Vagina (tissue), 2 donors: ENCODE results near the gene ISLR.

Source experiments
- POLR2A ChIP-seq, 2 donors: fragments of 450-650 bp; IDR thresholded peaks; one replicate each; pipeline ENCODE4 v1.6.1; 2017; ENCODE audit warnings: antibody characterized with exemption in 2 of 2, mild to moderate bottlenecking in 2 of 2, moderate library complexity in 2 of 2
- POLR2AphosphoS5 ChIP-seq, 2 donors: sonication (generic); formaldehyde crosslinking; IDR thresholded peaks; one replicate each; pipeline ENCODE4 v1.9.0; 2017; ENCODE audit warnings: antibody characterized with exemption in 2 of 2, mild to moderate bottlenecking in 2 of 2, low read depth in 1 of 2; ENCODE audit not compliant: insufficient read depth in 1 of 2
- TF ChIP-seq, protein P1 (sequence below), 3 experiments: fragments of 450-650 bp in 2 of 3; fragments of 200-600 bp in 1 of 3; sonication (generic) in 1 of 3; IDR thresholded peaks; one replicate each; pipeline ENCODE4 v1.5.1; 2017 to 2019; ENCODE audit warnings: antibody characterized with exemption in 3 of 3, mild to moderate bottlenecking in 2 of 3, moderate library complexity in 2 of 3

DNA sequence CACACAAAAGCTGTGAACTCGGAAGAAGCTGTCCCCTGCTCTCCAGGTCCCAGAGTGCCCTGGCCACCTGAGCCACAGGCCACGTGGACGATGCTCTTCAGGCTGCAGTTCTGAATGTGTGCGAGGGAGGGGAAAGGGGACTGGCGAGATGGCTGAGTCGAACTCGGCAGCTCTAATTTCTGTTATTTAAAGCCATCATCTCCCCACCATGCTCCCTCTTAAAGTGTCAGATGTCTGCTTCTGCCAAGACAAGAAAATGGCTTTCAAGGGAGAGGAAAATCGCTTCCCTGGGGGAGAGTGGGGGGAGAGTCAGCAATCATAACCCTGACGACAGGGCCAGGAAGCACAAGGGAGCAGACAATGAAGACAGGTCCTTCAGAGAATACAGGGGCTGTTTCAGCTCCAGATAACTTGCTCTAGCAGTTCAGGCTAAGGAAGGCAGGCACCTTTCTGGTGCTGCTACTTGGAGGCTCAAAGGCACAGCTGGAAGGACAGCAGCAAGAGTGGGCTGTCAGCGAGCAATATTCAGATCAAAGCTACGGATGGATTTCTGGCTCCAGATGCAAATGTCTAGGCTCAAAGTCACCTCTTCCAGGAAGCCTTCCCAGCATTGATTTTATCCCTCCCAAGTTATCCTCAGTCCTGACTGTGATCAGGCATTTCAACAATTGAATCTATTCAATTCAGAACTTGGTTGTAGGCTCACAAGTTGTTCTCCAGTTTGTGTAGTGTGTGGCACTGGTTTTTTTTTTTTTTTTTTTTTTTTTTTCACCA is 47.2 kb downstream of the ISLR start:
- TF ChIP-seq, protein P1, sequence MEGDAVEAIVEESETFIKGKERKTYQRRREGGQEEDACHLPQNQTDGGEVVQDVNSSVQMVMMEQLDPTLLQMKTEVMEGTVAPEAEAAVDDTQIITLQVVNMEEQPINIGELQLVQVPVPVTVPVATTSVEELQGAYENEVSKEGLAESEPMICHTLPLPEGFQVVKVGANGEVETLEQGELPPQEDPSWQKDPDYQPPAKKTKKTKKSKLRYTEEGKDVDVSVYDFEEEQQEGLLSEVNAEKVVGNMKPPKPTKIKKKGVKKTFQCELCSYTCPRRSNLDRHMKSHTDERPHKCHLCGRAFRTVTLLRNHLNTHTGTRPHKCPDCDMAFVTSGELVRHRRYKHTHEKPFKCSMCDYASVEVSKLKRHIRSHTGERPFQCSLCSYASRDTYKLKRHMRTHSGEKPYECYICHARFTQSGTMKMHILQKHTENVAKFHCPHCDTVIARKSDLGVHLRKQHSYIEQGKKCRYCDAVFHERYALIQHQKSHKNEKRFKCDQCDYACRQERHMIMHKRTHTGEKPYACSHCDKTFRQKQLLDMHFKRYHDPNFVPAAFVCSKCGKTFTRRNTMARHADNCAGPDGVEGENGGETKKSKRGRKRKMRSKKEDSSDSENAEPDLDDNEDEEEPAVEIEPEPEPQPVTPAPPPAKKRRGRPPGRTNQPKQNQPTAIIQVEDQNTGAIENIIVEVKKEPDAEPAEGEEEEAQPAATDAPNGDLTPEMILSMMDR (IDR thresholded peaks at IDR 0.05): no peak
- TF ChIP-seq POLR2AphosphoS5 (IDR thresholded peaks at IDR 0.05; ENCODE audit: insufficient read depth in 1 of 2, low read depth in 1 of 2): no peak
- TF ChIP-seq POLR2A (IDR thresholded peaks at IDR 0.05): no peak
